ENCODE data around the gene ABR. TPM values are rescaled to one million over a fixed set of nuclear protein-coding genes. Genes with fewer than 3 reads are reported as not detected.

The ABR gene
- total RNA-seq, 1 donor from 2014 or later: 34.7 TPM

GRCh38 chr17:964876-965275 is 214.9 kb downstream of the ABR start:
- no peak for DNase-seq (ENCODE audit: low read depth in 2 of 2)

GRCh38 chr17:962670-963069 is 217.1 kb downstream of the ABR start:
- no peak for DNase-seq (ENCODE audit: low read depth in 2 of 2)

- DNase-seq (ENCODE audit: low read depth in 2 of 2): no peak
Observed at GRCh38 chr17:962166-962565, 217.6 kb downstream of the ABR start.

DNA sequence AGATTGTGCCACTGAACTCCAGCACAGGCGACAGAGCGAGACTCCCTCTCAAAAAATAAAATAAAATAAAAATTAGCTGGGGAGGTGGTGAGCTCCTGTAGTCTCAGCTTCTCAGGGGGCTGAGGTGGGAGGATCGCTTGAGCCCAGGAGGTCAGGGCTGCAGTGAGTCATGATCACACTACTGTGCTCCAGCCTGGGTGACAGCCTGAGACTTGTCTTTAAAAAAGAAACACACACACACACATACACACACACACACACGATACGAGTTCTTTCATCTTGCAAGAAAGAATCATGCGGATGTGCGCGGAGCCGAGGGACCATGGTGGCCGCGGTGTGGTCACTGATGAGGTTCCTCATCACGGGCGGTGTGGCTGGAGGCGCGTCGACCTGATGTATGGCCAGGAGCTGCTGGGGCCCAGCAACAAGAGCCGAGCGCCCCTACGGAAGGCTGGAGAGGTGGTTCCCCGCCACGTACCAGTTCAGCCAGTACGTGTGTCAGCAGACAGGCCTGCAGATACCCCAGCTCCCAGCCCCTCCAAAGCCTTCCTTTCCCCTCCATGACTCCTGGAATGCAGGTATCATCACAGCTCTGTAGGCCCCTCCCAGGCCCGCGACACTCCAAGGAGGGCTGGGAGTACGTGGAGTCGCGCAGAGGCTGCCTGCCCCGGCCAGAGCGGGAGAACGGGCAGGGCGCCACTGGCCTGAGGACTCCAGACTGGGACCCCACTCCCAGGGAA is 220.9 kb downstream of the ABR start:
- no peak for DNase-seq (ENCODE audit: low read depth in 2 of 2)

GRCh38 chr17:957856-958421 is 221.8 kb downstream of the ABR start:
- no peak for DNase-seq (ENCODE audit: low read depth in 2 of 2)

DNA sequence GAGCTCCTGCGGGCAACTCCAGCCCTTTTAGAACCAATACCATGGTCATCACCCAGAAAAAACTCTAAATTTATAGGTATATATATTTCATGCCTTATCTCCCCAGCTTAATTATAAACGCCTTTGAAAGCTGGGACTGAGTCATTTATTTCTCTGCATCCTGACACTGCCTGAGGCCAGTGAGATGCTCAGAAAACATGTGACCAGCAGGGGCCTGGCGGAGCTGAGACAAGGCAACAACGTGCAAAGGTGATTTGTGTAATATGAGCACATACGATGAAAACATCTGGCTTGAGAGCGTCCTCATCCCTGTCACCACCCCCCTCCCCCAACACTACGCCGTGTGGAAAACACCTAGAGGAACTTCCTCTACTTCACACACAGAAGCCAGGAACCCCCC is 222.9 kb downstream of the ABR start:
- peak in 1 of 2 donors; percentile 60 for DNase-seq (ENCODE audit: low read depth in 2 of 2)

- DNase-seq (ENCODE audit: low read depth in 2 of 2): peak; percentile 100
Observed at GRCh38 chr17:954431-955164, 225.2 kb downstream of the ABR start.

GRCh38 chr17:953767-954166 is 226.0 kb downstream of the ABR start:
- no peak for DNase-seq (ENCODE audit: low read depth in 2 of 2)

Other genes starting within 250 kb of the ABR start
- gene NXN, start 200.2 kb downstream of the ABR start, total RNA-seq: 91.7 and 163 TPM in 2 replicates
- 14.0 and 15.6 TPM in 2 replicates for gene TIMM22, start 182.9 kb downstream of the ABR start, total RNA-seq
- not detected in 2 replicates for gene BHLHA9, start 90.5 kb upstream of the ABR start, total RNA-seq
- not detected in 2 replicates for gene TRARG1, start 99.7 kb upstream of the ABR start, total RNA-seq
- 390 and 392 TPM in 2 replicates for gene YWHAE, start 220.2 kb upstream of the ABR start, total RNA-seq

Measured in dermis microvascular lymphatic vessel endothelial cell (primary cell).